Transverse colon (tissue), 3 donors: ENCODE results near the gene LARGE1.

Experiments
- EP300 ChIP-seq: sonication (generic); formaldehyde crosslinking; IDR thresholded peaks from one replicate; pipeline ENCODE4 v1.6.1; 2017; ENCODE audit warnings: antibody characterized with exemption, low read depth
- TF ChIP-seq, protein P1 (sequence below), 5 experiments: fragments of 200-600 bp in 3 of 5; fragments of 450-650 bp in 2 of 5; sonication (generic) in 3 of 5; IDR thresholded peaks; 1 replicate in 2 of 5; 2 replicates in 3 of 5; pipeline ENCODE4 v1.5.1; 2016 to 2017; ENCODE audit warnings: antibody characterized with exemption in 5 of 5, inconsistent platforms in 3 of 5, mild to moderate bottlenecking in 2 of 5, moderate library complexity in 1 of 5

DNA sequence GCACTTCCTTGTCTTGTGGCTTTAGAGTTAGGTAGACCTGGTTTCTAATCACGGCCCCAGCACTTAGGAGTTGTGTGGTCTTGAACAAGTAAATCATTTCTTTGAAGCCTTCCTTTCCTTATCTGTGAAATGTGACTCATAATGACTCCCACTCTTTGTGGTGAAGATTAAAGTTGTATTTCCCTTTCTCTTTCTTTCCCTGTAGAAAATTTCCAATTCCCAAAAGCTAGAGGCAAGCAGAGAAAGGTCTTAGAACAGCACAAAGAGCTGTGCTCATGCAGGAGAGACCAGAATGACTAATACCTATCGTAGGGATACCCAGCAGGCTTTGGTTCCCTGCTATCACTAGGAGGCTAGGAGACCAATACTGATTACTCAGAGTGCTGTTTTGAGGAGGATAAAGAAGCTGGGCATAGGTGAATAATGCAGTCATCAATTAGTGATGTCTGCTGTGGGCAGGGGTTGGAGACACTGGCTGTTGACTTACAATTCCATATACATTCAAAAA lies 591.4 kb downstream of the LARGE1 start:
- no peak for TF ChIP-seq EP300
- TF ChIP-seq, protein P1, sequence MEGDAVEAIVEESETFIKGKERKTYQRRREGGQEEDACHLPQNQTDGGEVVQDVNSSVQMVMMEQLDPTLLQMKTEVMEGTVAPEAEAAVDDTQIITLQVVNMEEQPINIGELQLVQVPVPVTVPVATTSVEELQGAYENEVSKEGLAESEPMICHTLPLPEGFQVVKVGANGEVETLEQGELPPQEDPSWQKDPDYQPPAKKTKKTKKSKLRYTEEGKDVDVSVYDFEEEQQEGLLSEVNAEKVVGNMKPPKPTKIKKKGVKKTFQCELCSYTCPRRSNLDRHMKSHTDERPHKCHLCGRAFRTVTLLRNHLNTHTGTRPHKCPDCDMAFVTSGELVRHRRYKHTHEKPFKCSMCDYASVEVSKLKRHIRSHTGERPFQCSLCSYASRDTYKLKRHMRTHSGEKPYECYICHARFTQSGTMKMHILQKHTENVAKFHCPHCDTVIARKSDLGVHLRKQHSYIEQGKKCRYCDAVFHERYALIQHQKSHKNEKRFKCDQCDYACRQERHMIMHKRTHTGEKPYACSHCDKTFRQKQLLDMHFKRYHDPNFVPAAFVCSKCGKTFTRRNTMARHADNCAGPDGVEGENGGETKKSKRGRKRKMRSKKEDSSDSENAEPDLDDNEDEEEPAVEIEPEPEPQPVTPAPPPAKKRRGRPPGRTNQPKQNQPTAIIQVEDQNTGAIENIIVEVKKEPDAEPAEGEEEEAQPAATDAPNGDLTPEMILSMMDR (IDR thresholded peaks at IDR 0.05) = no peak
